GM23248 (cell line): ENCODE results near the gene SHROOM1.

Experiments used
- EZH2 ChIP-seq: fragments of 200-600 bp; sonication (generic); IDR thresholded peaks from 2 replicates; pipeline ENCODE4 v1.6.1; 2018; ENCODE audit warnings: antibody characterized with exemption, mild to moderate bottlenecking; ENCODE audit not compliant: insufficient read depth, poor library complexity, severe bottlenecking
- EZH2phosphoT487 ChIP-seq: fragments of 200-600 bp; sonication (generic); IDR thresholded peaks from 2 replicates; pipeline ENCODE4 v1.6.1; 2018; ENCODE audit warnings: antibody characterized with exemption, moderate library complexity, mild to moderate bottlenecking, low read depth; ENCODE audit not compliant: insufficient read depth

DNA sequence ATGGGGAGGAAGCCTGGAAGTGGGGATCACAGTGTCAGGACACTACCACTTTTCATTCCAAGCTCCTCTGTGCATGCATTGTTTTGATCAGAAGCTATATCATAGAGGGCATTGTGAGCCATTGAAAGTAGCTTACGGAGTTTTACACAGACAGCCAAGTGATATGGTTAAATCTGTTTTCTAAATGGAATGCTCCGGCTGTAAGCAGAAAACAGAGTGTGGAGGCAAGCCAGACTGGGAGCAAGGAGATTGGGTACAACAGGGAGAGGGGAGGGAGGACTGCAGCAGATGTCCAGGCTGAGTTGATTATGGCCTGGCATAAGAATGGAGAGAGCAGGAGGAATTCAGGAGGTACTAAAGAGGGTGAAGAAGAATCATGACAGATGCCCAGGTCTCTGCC lies 32.8 kb downstream of the SHROOM1 start:
- TF ChIP-seq EZH2phosphoT487 (no peak), EZH2 (no peak)
